Measurements from ENCODE around the gene GTF2A1. TPM values are rescaled to one million over a fixed set of nuclear protein-coding genes. Genes with fewer than 3 reads are reported as not detected.

GTF2A1 gene
- total RNA-seq, 2 experiments from 2014 or later = 34.2 to 36.0 TPM

GRCh38 chr14:81169711-81170103 lies 51.1 kb downstream of the GTF2A1 start:
- Mint-ChIP-seq H3K36me3 (ENCODE audit: low read depth) (peaks cover 4% of the 10 kb centered on the region), H3K4me1 (peaks cover 49% of the 10 kb centered on the region), H3K9me3 (no peaks in the 10 kb centered on the region), H3K27ac (peak overlapping the region; percentile 89), H3K4me3 (peak overlapping the region; percentile 84), H3K27me3 (no peaks in the 10 kb centered on the region)
- ChIA-PET CTCF (interaction anchor here (0.6 to 4.4 kb wide), 26 partner anchors 10 to 307 kb away, joined by 3 to 33 read pairs (median 5); partner anchors contain the start of genes CEP128, GTF2A1 and TSHR), POLR2A (interaction anchor here (0.7 to 2.3 kb wide), 19 partner anchors 8 to 363 kb away, joined by 3 to 20 read pairs (median 5); partner anchors contain the start of genes CEP128, GTF2A1 and TSHR)
- no peak for DNase-seq

GRCh38 chr14:81169267-81169666 lies 51.5 kb downstream of the GTF2A1 start:
- H3K4me3 Mint-ChIP-seq = peak overlapping the region; percentile 84
- peaks cover 4% of the 10 kb centered on the region for H3K36me3 Mint-ChIP-seq (ENCODE audit: low read depth)
- CTCF ChIA-PET = interaction anchor here (1.0 to 4.4 kb wide), 12 partner anchors 9 to 307 kb away, joined by 3 to 33 read pairs (median 6); partner anchors contain the start of genes CEP128 and TSHR
- H3K4me1 Mint-ChIP-seq = peaks cover 51% of the 10 kb centered on the region
- POLR2A ChIA-PET = interaction anchor here (1.0 to 2.3 kb wide), 7 partner anchors 16 to 228 kb away, joined by 3 to 20 read pairs (median 8); partner anchors contain the start of genes CEP128, GTF2A1 and TSHR
- H3K9me3 Mint-ChIP-seq = no peaks in the 10 kb centered on the region
- H3K27ac Mint-ChIP-seq = peak overlapping the region; percentile 89
- no peaks in the 10 kb centered on the region for H3K27me3 Mint-ChIP-seq
- no peak for DNase-seq

- Mint-ChIP-seq H3K27ac (no peak overlapping the region), H3K9me3 (no peaks in the 10 kb centered on the region)
- POLR2A ChIA-PET = interaction anchor here (0.6 to 1.2 kb wide), 3 partner anchors 9 to 53 kb away, joined by 3 to 5 read pairs (median 3); no protein-coding TSS in a partner anchor
These were observed 54.6 kb downstream of the GTF2A1 start for GRCh38 chr14:81166121-81166520.

GRCh38 chr14:81165188-81165587 lies 55.6 kb downstream of the GTF2A1 start:
- H3K36me3 Mint-ChIP-seq (ENCODE audit: low read depth) = no peaks in the 10 kb centered on the region
- no peak overlapping the region for H3K4me3 Mint-ChIP-seq
- DNase-seq = no peak
- no peaks in the 10 kb centered on the region for H3K9me3 Mint-ChIP-seq
- CTCF ChIA-PET = interaction anchor here (0.8 to 3.9 kb wide), 6 partner anchors 10 to 206 kb away, joined by 3 to 31 read pairs (median 8); no protein-coding TSS in a partner anchor
- H3K27me3 Mint-ChIP-seq = no peaks in the 10 kb centered on the region
- no peak overlapping the region for H3K27ac Mint-ChIP-seq
- H3K4me1 Mint-ChIP-seq = peaks cover 26% of the 10 kb centered on the region
- POLR2A ChIA-PET = interaction anchor here (1.0 kb wide), 1 partner anchor 54 kb away, joined by 5 read pairs; no protein-coding TSS in a partner anchor

More at GRCh38 chr14:81166121-81166520, 54.6 kb downstream of the GTF2A1 start:
- Mint-ChIP-seq H3K36me3 (ENCODE audit: low read depth) (no peaks in the 10 kb centered on the region), H3K4me1 (peaks cover 34% of the 10 kb centered on the region), H3K4me3 (no peak overlapping the region), H3K27me3 (no peaks in the 10 kb centered on the region)
- no peak for DNase-seq
- CTCF ChIA-PET = interaction anchor here (1.3 to 2.4 kb wide), 4 partner anchors 9 to 178 kb away, joined by 3 to 10 read pairs (median 7); no protein-coding TSS in a partner anchor

GRCh38 chr14:81164167-81164774 lies 56.5 kb downstream of the GTF2A1 start:
- Mint-ChIP-seq H3K27ac (no peak overlapping the region), H3K27me3 (no peaks in the 10 kb centered on the region), H3K36me3 (ENCODE audit: low read depth) (no peaks in the 10 kb centered on the region), H3K4me1 (peaks cover 20% of the 10 kb centered on the region), H3K4me3 (no peak overlapping the region), H3K9me3 (no peaks in the 10 kb centered on the region)
- POLR2A ChIA-PET = interaction anchor here (1.9 kb wide), 1 partner anchor 57 kb away, joined by 5 read pairs; the partner anchor contains the start of gene GTF2A1
- DNase-seq = peak; percentile 67
- CTCF ChIA-PET = interaction anchor here (0.8 to 3.9 kb wide), 12 partner anchors 14 to 219 kb away, joined by 3 to 31 read pairs (median 4); partner anchors contain the start of gene TSHR

GRCh38 chr14:81162941-81163340 lies 57.8 kb downstream of the GTF2A1 start:
- Mint-ChIP-seq H3K4me1 (peaks cover 8% of the 10 kb centered on the region), H3K27ac (no peak overlapping the region), H3K27me3 (no peaks in the 10 kb centered on the region), H3K36me3 (ENCODE audit: low read depth) (no peaks in the 10 kb centered on the region), H3K9me3 (no peaks in the 10 kb centered on the region), H3K4me3 (no peak overlapping the region)
- no peak for DNase-seq
- POLR2A ChIA-PET = interaction anchor here (1.9 kb wide), 1 partner anchor 58 kb away, joined by 5 read pairs; the partner anchor contains the start of gene GTF2A1
- CTCF ChIA-PET = interaction anchor here (0.7 to 3.9 kb wide), 7 partner anchors 16 to 207 kb away, joined by 3 to 31 read pairs (median 3); partner anchors contain the start of gene TSHR

- Mint-ChIP-seq H3K4me3 (no peak overlapping the region), H3K27me3 (no peaks in the 10 kb centered on the region), H3K36me3 (ENCODE audit: low read depth) (no peaks in the 10 kb centered on the region), H3K27ac (no peak overlapping the region), H3K4me1 (peaks cover 8% of the 10 kb centered on the region), H3K9me3 (no peaks in the 10 kb centered on the region)
- no peak for DNase-seq
- ChIA-PET CTCF (interaction anchor here (3.9 to 4.2 kb wide), 2 partner anchors 9 to 165 kb away, joined by 27 to 31 read pairs; no protein-coding TSS in a partner anchor), POLR2A (interaction anchor here (1.0 to 1.2 kb wide), 2 partner anchors 9 to 59 kb away, joined by 4 read pairs; partner anchors contain the start of gene GTF2A1)
These were observed 59.0 kb downstream of the GTF2A1 start for GRCh38 chr14:81161749-81162148.

- Mint-ChIP-seq H3K27ac (no peak overlapping the region), H3K27me3 (peaks cover 2% of the 10 kb centered on the region), H3K4me3 (no peak overlapping the region), H3K36me3 (ENCODE audit: low read depth) (no peaks in the 10 kb centered on the region), H3K4me1 (peaks cover 8% of the 10 kb centered on the region), H3K9me3 (peaks cover 2% of the 10 kb centered on the region)
- ChIA-PET CTCF (interaction anchor here (4.2 kb wide), 1 partner anchor 9 kb away, joined by 27 read pairs; no protein-coding TSS in a partner anchor), POLR2A (interaction anchor here (1.0 to 1.9 kb wide), 3 partner anchors 9 to 60 kb away, joined by 4 to 6 read pairs (median 4); partner anchors contain the start of gene GTF2A1)
- no peak for DNase-seq
These were observed 59.7 kb downstream of the GTF2A1 start for GRCh38 chr14:81161088-81161487.

GRCh38 chr14:81157431-81157830 lies 63.3 kb downstream of the GTF2A1 start:
- H3K36me3 Mint-ChIP-seq (ENCODE audit: low read depth) = no peaks in the 10 kb centered on the region
- no peak overlapping the region for H3K4me3 Mint-ChIP-seq
- DNase-seq = no peak
- H3K9me3 Mint-ChIP-seq = peaks cover 2% of the 10 kb centered on the region
- H3K4me1 Mint-ChIP-seq = peaks cover 6% of the 10 kb centered on the region
- H3K27ac Mint-ChIP-seq = no peak overlapping the region
- peaks cover 2% of the 10 kb centered on the region for H3K27me3 Mint-ChIP-seq
- ChIA-PET CTCF (no interaction called here), POLR2A (no interaction called here)

GRCh38 chr14:81153187-81153586 lies 67.6 kb downstream of the GTF2A1 start:
- Mint-ChIP-seq H3K27me3 (peaks cover 2% of the 10 kb centered on the region), H3K4me1 (peaks cover 6% of the 10 kb centered on the region), H3K4me3 (no peak overlapping the region), H3K36me3 (ENCODE audit: low read depth) (no peaks in the 10 kb centered on the region), H3K9me3 (peaks cover 2% of the 10 kb centered on the region), H3K27ac (no peak overlapping the region)
- no peak for DNase-seq
- ChIA-PET POLR2A (no interaction called here), CTCF (no interaction called here)

GRCh38 chr14:81148635-81149034 lies 72.1 kb downstream of the GTF2A1 start:
- peaks cover 18% of the 10 kb centered on the region for H3K4me1 Mint-ChIP-seq
- POLR2A ChIA-PET = no interaction called here

GRCh38 chr14:81147140-81147897 lies 73.4 kb downstream of the GTF2A1 start:
- DNase-seq = no peak
- Mint-ChIP-seq H3K9me3 (no peaks in the 10 kb centered on the region), H3K27ac (no peak overlapping the region), H3K27me3 (no peaks in the 10 kb centered on the region), H3K4me1 (peaks cover 12% of the 10 kb centered on the region), H3K4me3 (no peak overlapping the region), H3K36me3 (ENCODE audit: low read depth) (no peaks in the 10 kb centered on the region)
- POLR2A ChIA-PET = no interaction called here
- CTCF ChIA-PET = interaction anchor here (1.5 kb wide), 1 partner anchor 12 kb away, joined by 4 read pairs; no protein-coding TSS in a partner anchor

More at GRCh38 chr14:81148635-81149034, 72.1 kb downstream of the GTF2A1 start:
- H3K4me3 Mint-ChIP-seq = no peak overlapping the region
- no peaks in the 10 kb centered on the region for H3K36me3 Mint-ChIP-seq (ENCODE audit: low read depth)
- CTCF ChIA-PET = no interaction called here
- no peaks in the 10 kb centered on the region for H3K9me3 Mint-ChIP-seq
- DNase-seq = no peak
- H3K27me3 Mint-ChIP-seq = no peaks in the 10 kb centered on the region
- H3K27ac Mint-ChIP-seq = no peak overlapping the region
